CD4-positive, alpha-beta T cell treated with Interleukin-21 for 1 hour (primary cell): Measurements from ENCODE around the gene ZBTB12.
A peak's percentile ranks its signal among the peaks of the same experiment; 100 is the strongest.

Experiments
- DNase-seq: peaks from one replicate; pipeline ENCODE4 v3.0.0-alpha.2; 2020

The ZBTB12 gene

DNA sequence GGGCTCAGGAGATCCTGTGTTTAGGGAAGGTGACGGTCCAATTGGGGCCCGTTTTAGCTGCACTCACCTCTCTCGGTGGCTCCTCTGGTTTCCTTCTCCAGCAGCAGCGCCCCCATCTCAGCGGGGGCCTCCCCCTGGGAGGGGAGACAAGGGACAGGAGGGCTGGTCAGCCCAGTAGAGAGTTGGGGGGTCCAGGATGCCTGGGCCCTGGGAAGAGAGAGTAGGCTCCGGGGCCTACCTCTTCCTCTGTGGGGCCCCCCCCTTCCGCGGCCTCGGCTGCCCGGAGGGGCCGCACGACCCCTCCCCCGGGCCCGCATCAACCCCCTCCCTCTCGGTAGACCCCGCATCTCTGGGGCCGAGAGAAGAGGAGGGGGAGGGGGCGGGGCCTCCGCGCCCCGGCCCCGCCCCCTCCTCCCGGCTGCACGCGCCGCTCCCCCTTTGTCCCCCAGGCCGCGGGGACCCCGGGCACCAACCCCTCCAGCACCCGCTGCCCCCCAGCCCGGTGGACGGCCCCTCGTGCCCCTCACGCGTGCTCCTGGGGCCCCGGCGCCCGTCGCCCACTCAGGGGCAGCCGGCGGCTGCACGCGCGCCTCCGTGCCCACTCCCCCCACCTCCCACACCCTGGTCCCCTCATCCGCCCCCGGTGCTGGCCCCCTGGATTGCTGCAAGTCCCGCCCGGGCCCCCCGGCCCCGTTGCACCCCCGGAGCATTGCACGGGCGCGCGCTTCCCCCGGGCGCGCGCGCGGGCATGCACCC is 4.9 kb downstream of the ZBTB12 start:
- DNase-seq: no peak

DNA sequence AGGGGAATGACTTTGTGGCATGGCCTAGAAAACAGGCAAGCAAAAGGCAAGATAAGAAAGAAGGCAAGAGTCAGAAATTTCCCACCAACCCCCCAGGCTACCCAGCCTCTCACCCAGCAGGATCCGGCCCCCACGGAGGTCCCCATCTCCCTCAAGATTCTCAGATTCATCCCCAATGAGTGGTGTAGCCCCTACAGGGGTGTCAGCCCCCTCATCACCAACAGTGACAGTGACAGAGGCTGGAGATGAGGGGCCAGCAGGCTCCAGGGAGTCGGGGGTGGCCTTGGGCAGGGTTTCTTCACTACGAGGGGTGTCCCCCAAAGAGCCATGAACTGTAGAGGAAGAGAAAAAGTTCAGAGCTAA is 5.4 kb downstream of the ZBTB12 start:
- no peak for DNase-seq

DNA sequence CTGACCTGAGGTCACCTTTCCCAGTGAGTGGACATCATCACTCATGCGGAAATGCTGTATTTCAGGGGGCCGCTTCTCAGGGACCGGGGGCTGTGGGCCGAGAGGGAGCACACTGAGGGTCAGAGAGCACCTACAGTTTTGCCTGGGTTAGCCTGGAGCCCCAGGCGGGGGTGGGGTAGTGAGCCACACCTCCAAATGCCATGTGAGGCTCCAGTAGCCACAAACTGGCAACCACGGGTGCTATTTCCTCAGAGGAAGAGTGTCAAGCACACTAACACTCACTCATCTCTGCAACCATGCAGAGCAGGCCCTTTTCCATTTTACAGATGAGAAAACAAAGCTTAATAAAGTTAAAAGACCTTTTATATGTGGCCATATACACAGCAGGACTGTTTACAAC is 9.1 kb downstream of the ZBTB12 start:
- no peak for DNase-seq

DNA sequence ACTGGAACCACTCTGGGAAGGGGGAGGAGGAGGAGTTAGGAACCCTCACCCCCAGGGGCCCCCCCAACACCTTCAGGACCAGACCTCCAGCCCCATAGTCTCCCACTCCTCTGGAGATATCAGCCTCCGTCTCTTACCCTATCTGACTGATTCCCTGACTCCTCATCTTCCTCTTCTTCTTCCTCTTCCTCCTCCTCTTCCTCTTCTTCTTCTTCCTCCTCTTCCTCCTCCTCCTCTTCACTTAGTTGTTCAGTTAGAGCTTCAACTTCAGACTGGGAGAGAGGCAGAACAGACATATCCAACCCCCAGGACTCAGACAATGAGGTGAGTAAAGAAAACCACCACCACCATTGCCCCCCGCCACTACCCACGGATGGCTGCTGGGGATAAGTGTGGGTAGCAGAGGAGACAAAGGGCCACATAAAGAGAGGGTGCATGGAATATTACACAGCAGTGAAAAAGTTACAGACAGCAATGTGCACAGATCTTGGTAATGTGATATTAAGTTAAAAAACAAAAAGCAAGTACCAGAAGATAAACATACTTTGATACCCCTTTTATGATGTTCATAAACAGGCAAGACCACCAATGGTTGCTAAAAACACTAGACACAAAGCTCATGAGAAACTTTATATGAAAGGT is 12.4 kb downstream of the ZBTB12 start:
- no peak for DNase-seq

DNA sequence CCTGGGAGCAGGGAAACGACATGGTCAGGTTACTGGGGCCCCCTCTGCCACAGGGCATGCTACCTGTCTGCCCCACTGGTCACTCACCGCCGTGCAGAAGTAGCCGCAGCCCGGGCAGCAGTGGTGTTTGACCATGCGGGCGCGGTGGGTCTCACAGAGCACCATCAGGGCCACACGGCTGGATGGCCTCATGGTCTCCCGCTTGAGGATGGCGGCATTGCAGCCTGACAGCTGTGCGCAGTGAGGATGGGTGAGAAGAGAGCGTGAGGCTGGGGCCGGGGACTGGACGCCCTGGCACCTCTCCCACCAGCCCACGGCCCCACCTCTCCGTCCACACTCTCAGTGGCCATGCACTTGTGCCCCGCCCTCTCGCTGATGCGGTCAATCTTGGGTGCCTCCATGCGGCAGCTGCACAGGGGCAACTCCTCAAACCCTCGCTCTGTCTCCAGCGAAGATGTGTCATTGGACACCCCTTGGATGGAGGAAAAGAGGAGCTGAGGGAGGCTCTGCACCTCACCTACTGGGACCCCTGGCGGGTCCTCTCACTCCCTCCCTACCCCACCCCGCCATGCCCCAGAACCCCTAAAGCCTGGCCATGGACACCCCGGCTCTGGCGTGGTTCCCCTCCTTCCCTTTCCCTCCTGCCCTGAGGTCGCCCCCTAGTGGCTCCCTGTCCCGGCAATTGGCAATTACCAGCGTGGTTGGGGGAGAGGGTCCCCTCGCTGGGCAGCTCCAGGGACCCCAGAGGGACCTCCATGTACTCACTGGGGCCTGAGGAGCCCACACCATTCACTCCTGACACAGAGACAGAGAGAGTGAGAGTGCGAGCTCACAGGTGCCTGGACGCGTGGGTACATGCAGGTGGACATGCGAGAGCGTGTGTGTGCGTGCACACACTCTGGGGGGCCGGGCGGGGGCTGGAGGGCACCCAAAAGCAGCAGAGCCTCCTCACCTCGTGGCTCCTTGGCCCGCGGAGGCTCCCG is 13.3 kb downstream of the ZBTB12 start:
- peak; percentile 49 for DNase-seq

GRCh38 chr6:31887173-31888007 is 14.5 kb downstream of the ZBTB12 start:
- DNase-seq: no peak

GRCh38 chr6:31886541-31886991 is 15.3 kb downstream of the ZBTB12 start:
- DNase-seq: no peak

DNA sequence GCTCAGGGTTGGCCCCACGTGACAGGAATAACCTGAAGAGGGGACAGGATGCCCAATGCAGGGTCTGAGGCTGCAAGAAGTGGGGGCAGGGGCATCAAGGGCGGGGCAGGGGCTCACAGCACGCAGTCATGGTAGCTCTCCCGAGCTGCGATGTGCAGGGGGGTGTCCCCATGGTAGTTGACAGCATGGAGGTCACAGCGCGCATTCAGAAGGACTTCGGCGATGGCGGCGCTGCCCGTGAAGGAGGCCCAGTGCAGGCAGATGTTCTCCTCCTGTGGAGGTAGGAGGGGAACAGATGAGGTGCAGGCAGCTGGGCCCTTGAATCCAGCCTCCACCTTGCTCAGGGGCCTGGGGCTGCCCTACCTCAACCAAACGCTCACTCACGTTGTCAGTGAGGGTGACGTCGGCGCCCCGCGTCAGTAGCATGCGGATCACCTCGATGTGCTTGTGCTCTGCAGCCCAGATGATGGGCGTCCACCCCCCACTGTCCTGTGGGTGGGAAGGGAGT is 17.3 kb downstream of the ZBTB12 start:
- no peak for DNase-seq

GRCh38 chr6:31883676-31884075 is 18.2 kb downstream of the ZBTB12 start:
- DNase-seq: no peak

DNA sequence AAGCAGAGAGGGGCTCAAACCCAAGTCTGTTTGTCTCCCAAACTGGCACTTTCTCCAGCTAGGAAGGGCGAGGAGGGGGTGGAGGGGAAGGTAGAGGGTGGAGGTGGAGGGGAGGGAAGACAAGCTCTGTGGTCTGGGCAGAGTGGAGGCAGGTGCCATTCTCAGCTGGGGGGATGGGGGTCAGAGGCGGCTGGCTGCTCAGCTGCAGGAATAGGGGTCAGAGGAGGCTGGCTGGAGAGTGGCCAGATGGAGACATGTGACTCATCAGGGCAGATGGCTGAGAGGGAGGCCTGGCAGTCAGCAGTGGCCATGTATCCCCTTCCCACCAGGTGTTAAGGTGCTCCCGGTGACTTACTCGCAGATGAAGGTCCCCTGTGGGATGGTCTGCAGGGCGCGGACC is 19.5 kb downstream of the ZBTB12 start:
- DNase-seq: no peak

DNA sequence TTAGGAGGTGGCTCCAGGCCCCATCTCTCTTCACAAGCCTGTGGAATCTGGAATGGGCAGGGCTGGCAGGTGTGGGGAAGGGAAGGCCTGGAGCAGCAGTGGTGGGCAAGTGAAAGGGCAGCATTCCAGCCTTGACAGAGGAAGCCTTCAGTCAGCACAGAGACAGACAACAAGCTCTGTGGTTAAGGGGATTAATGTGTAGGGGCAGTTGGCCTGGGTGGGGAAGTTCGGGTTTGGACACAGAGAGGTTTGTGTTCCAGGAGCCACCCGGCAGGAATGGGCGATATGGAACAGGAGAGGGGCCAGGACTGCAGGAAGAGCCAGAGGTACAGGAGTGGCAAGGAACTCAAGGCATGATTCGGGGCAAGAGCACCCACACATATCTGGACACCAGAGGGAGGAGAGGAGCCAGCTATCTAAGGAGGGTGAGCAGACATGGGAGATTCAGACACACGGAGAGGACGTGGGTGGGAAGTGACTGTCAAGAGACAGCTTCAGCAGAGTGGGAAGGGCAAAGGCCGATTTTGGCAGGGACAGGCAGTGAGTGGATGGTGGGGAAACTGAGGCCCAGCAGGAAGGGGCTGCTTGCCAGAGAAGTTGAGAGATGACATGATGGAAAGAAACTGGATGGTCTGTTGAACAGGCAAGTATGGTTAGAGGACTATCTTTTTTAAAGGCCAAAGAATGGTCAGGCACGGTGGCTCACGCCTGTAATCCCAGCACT is 20.6 kb downstream of the ZBTB12 start:
- no peak for DNase-seq

DNA sequence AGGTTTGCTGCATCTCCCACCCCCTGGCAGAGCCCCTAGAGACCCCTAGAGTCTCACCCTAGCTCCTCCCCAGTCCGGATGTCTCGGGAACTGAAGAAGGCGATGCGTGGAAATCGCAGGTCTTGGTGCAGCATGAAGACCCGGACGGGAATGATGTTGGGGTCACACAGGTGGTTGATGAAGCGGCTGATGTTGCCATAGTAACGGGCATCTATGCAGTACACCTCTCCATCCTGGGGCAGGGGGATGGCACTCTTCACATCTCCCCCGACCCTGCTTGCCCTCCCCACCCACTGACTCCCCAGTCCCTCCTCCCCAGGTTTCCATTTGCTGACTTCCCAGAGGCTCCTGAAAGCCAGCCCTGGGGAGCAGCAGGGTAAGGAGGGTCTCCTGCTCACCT is 21.3 kb downstream of the ZBTB12 start:
- no peak for DNase-seq

DNA sequence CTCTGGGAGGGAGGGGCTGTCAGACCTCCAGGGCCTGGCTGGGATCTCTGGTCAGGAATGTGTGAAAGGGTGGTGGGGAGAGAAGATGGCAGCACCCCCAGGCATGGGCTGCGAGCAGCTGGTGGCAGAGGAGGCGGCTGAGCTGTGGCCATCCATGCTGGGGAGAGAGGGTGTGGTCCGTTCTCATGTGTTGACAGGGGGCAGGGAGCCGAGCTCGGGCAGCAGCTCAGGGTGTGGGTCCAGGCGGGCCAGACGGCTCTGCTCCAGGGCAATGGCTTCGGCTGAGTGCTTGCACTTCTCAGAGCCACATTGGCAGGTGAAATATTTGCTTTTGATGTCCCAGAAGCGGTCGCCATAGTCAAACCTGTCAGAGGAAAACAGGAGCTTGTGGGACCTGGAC is 22.0 kb downstream of the ZBTB12 start:
- DNase-seq: no peak

DNA sequence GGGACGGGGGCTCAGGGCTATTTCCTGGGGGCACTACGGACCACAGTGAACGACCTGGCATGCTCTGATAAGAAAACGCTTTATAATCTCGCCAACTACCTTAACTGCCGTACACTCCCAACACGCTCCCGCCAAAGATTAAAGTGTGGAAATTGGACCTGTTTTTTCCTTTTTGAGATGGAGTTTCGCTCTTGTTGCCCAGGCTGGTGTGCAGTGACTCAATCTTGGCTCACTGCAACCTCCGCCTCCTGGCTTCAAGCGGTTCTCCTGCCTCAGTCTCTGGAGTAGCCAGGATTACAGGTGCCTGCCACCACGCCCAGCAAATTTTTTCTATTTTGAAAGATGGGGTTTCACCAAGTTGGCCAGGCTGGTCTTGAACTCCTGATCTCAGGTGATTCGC is 22.7 kb downstream of the ZBTB12 start:
- DNase-seq: no peak

GRCh38 chr6:31878726-31879125 is 23.2 kb downstream of the ZBTB12 start, which contains the start of gene SLC44A4:
Gene SLC44A4, minus strand, starts transcription at chr6:31878997. Its CDS starts 17 bp downstream, at chr6:31878980.
- DNase-seq: no peak

GRCh38 chr6:31878222-31878621 is 23.7 kb downstream of the ZBTB12 start:
- no peak for DNase-seq

DNA sequence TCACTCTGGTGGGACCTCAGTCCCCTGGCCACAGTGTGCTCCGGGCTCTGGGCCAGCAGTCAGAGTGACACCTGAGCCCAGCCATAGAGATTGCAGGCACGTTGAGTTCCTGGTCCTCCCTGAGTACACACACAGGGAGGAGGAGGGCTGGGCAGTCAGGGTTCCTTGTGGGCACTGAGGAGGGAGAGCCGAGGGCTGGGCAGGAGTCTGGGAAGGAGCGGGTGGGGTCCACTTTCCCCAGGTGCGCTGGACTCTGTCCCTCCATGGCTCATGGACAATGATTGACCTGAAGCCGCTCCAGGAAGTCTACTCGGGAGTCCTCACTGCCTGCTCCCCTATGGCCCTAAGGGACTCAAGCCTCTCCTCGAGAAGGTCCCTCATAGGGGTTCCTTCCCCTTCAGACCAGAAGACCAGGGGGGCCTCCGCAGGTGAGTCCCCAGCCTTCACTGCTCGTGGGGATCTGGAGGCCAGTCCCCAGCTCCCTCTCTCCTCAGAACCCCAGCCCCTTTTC is 24.2 kb downstream of the ZBTB12 start:
- DNase-seq: no peak

DNA sequence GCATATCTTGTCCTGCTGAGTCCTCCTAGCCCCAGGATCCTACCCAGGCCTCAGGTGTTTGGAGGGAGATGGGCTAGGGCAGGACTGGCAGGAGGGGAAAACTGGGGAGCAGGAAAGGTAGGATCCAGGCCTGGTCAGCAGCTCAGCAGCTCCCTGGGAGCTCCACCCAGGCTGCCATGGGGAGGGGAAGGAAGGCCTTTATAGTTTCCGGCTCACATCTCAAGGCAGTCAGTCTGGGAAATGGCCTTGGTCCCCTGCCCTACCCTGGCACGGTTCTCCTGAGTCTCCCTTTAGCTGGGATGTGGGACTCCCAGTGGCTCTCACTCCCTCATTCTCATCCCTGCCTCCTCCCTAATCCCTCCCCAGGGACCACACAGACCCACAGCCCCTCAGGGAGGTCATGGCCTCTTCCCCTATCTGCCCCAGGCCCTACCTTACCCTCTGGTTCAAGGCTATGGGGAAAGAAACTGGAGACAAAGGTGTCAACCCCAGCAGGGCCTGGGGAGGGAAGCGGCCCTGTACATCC is 24.7 kb downstream of the ZBTB12 start:
- DNase-seq: no peak

DNA sequence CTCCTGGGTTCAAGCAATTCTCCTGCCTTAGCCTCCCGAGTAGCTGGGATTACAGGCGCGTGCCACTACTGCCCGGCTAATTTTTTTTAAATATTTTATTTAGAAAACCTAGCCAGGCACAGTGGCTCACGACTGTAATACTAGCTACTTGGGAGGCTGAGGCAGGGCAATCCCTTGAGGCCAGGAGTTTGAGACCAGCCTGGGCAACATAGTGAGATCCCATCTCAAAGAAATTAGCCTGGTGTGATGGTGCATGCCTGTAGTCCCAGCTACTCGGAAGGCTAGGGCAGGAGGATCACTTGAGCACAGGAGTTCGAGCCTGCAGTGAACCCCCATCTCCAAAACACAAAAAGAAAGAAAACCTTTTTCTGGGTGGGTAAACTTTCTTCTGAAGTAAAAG is 25.5 kb downstream of the ZBTB12 start:
- no peak for DNase-seq

- no peak for DNase-seq
These were observed 26.0 kb downstream of the ZBTB12 start for GRCh38 chr6:31875877-31876276.
